Measurements from ENCODE around the gene TRIM40. TPM values are rescaled to one million over a fixed set of nuclear protein-coding genes. Genes with fewer than 3 reads are reported as not detected.

The TRIM40 gene
- total RNA-seq, 1 experiment from 2014 or later: not detected

- Histone ChIP-seq H3K4me3 (ENCODE audit: low read depth, low read length) (no peak overlapping the region), H3K36me3 (ENCODE audit: control insufficient read depth, insufficient read depth, low read length) (no peaks in the 10 kb centered on the region), H3K27me3 (replicated peaks; ENCODE audit: control insufficient read depth, insufficient read depth, low read length) (no peaks in the 10 kb centered on the region), H3K9me3 (no peaks in the 10 kb centered on the region), H3K4me1 (peaks cover 29% of the 10 kb centered on the region)
- CTCF ChIA-PET: no interaction called here
- H3K4me3 Mint-ChIP-seq (ENCODE audit: unreplicated experiment): no peak overlapping the region
- peaks cover 17% of the 10 kb centered on the region for H3K4me1 Mint-ChIP-seq (ENCODE audit: low read depth, unreplicated experiment)
- H3K27me3 Mint-ChIP-seq (ENCODE audit: insufficient read depth, unreplicated experiment): peaks cover 13% of the 10 kb centered on the region
- intact Hi-C loops (cut with micrococcal nuclease; ENCODE audit: unreplicated experiment): no loop called here
- no peak for TF ChIP-seq CTCF (IDR thresholded peaks at IDR 0.05; ENCODE audit: insufficient read depth in 1 of 2, low read depth in 1 of 2, low read length in 1 of 2, severe bottlenecking in 1 of 2, unreplicated experiment in 1 of 2)
- no TSS peak for BruUV-seq (replicated peaks)
- no peak overlapping the region for H3K27ac Mint-ChIP-seq (ENCODE audit: unreplicated experiment)
- no peak for DNase-seq
- POLR2A ChIA-PET: no interaction called here
- H3K9me3 Mint-ChIP-seq (ENCODE audit: unreplicated experiment): no peaks in the 10 kb centered on the region
- H3K36me3 Mint-ChIP-seq (ENCODE audit: insufficient read depth, unreplicated experiment): no peaks in the 10 kb centered on the region
Observed at GRCh38 chr6:30092852-30093543, 42.9 kb upstream of the TRIM40 start.

- Histone ChIP-seq H3K9me3 (no peaks in the 10 kb centered on the region), H3K4me1 (peaks cover 36% of the 10 kb centered on the region), H3K27me3 (replicated peaks; ENCODE audit: control insufficient read depth, insufficient read depth, low read length) (no peaks in the 10 kb centered on the region), H3K36me3 (ENCODE audit: control insufficient read depth, insufficient read depth, low read length) (no peaks in the 10 kb centered on the region), H3K4me3 (ENCODE audit: low read depth, low read length) (no peak overlapping the region)
- no peak for DNase-seq
- no peaks in the 10 kb centered on the region for H3K36me3 Mint-ChIP-seq (ENCODE audit: insufficient read depth, unreplicated experiment)
- no peak overlapping the region for H3K4me3 Mint-ChIP-seq (ENCODE audit: unreplicated experiment)
- CTCF ChIA-PET: interaction anchor here (0.9 kb wide), 1 partner anchor 9 kb away, joined by 4 read pairs; no protein-coding TSS in a partner anchor
- peaks cover 28% of the 10 kb centered on the region for H3K4me1 Mint-ChIP-seq (ENCODE audit: low read depth, unreplicated experiment)
- no TSS peak for BruUV-seq (replicated peaks)
- peaks cover 9% of the 10 kb centered on the region for H3K27me3 Mint-ChIP-seq (ENCODE audit: insufficient read depth, unreplicated experiment)
- no peak overlapping the region for H3K27ac Mint-ChIP-seq (ENCODE audit: unreplicated experiment)
- intact Hi-C loops (cut with micrococcal nuclease; ENCODE audit: unreplicated experiment): no loop called here
- POLR2A ChIA-PET: no interaction called here
- H3K9me3 Mint-ChIP-seq (ENCODE audit: unreplicated experiment): no peaks in the 10 kb centered on the region
- TF ChIP-seq CTCF (IDR thresholded peaks at IDR 0.05; ENCODE audit: insufficient read depth in 1 of 2, low read depth in 1 of 2, low read length in 1 of 2, severe bottlenecking in 1 of 2, unreplicated experiment in 1 of 2): no peak
Observed at GRCh38 chr6:30093951-30094661, 41.8 kb upstream of the TRIM40 start.

- H3K27ac Mint-ChIP-seq (ENCODE audit: unreplicated experiment): no peak overlapping the region
- no peaks in the 10 kb centered on the region for H3K36me3 ChIP-seq (ENCODE audit: control insufficient read depth, insufficient read depth, low read length)
- peaks cover 41% of the 10 kb centered on the region for H3K4me1 Mint-ChIP-seq (ENCODE audit: low read depth, unreplicated experiment)
- H3K4me3 Mint-ChIP-seq (ENCODE audit: unreplicated experiment): no peak overlapping the region
- intact Hi-C loops (cut with micrococcal nuclease; ENCODE audit: unreplicated experiment): no loop called here
- H3K4me3 ChIP-seq (ENCODE audit: low read depth, low read length): no peak overlapping the region
- no peaks in the 10 kb centered on the region for H3K36me3 Mint-ChIP-seq (ENCODE audit: insufficient read depth, unreplicated experiment)
- no peaks in the 10 kb centered on the region for H3K27me3 ChIP-seq (replicated peaks; ENCODE audit: control insufficient read depth, insufficient read depth, low read length)
- no TSS peak for BruUV-seq (replicated peaks)
- H3K9me3 Mint-ChIP-seq (ENCODE audit: unreplicated experiment): no peaks in the 10 kb centered on the region
- ChIA-PET POLR2A (no interaction called here), CTCF (no interaction called here)
- DNase-seq: no peak
- TF ChIP-seq CTCF (IDR thresholded peaks at IDR 0.05; ENCODE audit: insufficient read depth in 1 of 2, low read depth in 1 of 2, low read length in 1 of 2, severe bottlenecking in 1 of 2, unreplicated experiment in 1 of 2): no peak
- H3K9me3 ChIP-seq: no peaks in the 10 kb centered on the region
- peaks cover 39% of the 10 kb centered on the region for H3K4me1 ChIP-seq
- H3K27me3 Mint-ChIP-seq (ENCODE audit: insufficient read depth, unreplicated experiment): peaks cover 6% of the 10 kb centered on the region
Observed at GRCh38 chr6:30096829-30097228, 39.1 kb upstream of the TRIM40 start.

All from Caco-2 (cell line).